Epithelial cell of proximal tubule (primary cell): ENCODE results near the gene APOL6. TPM values are rescaled to one million over a fixed set of nuclear protein-coding genes. Genes with fewer than 3 reads are reported as not detected.

Source experiments
- DNase-seq: peaks from one replicate; pipeline ENCODE4 v3.0.0-alpha.2; 2011; ENCODE audit warnings: low read depth
- H3K4me3 ChIP-seq: 2 replicates; pipeline ENCODE4 v1.5.1; 2011; ENCODE audit warnings: low read depth, mild to moderate bottlenecking, low read length
- total RNA-seq: library from RNA; depleted of rRNA; stranded (reverse); fragments of >200 nt; gene quantifications from 2 replicates; pipeline ENCODE4 v1.2.3, GENCODE V29; 2015
- TF ChIP-seq, protein P1 (sequence below): conservative IDR thresholded peaks from 2 replicates; pipeline ENCODE4 v1.5.1; 2012; ENCODE audit warnings: low read depth, mild to moderate bottlenecking, low read length

Gene APOL6
- total RNA-seq, 1 donor from 2014 or later = 6.5 TPM

DNA sequence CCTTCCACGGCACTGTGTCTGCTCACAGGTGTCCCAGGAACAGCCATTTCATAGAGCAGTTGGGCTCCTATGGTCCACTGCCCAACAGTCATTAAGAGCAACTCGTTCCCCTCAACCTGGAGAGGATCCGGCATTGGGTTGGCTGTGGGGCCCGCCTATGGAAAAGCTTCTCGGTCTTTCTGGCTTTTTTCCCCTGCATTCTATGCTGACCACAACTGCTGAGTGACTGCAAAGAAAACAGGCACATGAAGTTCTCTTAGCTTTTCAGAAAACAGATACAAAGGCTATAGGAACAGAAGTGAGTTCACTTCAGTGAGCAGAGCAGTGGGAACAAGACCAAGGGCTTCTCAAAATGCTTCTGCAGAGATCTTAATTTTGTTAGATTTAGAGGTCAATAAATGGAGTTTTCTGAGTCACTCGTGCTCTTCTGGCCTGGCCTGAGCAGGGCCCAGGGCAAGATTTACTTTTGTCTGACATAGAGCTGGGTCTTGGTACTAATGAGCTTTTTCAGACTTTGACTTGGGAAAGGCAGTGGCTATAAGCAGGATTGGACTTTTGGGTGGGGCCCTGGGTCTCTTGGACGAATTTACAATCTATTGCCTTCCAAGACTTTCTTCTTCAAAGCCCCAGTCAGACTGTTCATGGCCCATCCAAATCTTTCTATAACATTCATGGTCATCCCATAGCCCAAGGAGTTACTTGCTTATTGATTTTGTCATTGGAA is 55.8 kb downstream of the APOL6 start:
- no peak for DNase-seq
- no peak overlapping the region for H3K4me3 ChIP-seq
- TF ChIP-seq, protein P1, sequence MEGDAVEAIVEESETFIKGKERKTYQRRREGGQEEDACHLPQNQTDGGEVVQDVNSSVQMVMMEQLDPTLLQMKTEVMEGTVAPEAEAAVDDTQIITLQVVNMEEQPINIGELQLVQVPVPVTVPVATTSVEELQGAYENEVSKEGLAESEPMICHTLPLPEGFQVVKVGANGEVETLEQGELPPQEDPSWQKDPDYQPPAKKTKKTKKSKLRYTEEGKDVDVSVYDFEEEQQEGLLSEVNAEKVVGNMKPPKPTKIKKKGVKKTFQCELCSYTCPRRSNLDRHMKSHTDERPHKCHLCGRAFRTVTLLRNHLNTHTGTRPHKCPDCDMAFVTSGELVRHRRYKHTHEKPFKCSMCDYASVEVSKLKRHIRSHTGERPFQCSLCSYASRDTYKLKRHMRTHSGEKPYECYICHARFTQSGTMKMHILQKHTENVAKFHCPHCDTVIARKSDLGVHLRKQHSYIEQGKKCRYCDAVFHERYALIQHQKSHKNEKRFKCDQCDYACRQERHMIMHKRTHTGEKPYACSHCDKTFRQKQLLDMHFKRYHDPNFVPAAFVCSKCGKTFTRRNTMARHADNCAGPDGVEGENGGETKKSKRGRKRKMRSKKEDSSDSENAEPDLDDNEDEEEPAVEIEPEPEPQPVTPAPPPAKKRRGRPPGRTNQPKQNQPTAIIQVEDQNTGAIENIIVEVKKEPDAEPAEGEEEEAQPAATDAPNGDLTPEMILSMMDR = no peak

DNA sequence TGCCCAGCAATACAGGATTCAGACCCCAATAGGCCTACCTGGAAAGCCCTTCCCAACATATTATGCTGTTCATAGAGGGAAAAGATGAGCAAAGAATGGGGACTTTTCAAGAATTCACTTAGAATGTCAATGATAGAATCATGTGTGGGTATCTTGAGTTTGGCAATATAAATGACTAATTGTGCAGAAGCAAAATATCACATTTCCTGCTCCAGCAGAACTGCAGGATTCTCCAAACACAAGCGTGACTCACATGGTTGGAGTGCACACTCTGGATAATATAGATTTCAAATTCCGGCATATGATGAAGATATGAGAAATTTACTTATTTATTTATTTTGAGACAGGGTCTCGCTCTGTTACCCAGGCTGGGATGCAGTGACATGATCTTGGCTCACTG is 56.9 kb downstream of the APOL6 start:
- DNase-seq = no peak
- no peak overlapping the region for H3K4me3 ChIP-seq
- TF ChIP-seq, protein P1 = no peak

GRCh38 chr22:35708453-35708852 is 60.2 kb downstream of the APOL6 start:
- TF ChIP-seq, protein P1 = no peak

DNA sequence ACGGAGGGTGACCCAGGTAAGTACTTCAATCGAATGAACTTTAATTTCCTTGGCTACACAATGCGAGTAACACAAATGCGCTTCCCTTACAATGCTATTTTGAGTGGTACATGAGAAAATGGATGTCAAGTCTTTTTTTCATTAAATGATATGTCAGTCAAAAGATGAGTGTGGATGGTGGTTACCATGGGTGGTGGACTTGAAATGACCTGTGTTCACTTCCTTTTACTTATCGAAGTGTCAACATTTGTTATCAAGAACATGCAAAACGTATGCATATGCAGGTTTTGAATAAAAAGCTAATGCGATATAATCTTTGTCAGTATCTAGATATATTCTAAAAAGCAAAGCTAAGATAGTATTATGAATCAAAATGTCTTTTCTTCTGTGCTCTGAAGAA is 60.7 kb downstream of the APOL6 start:
- no peak for DNase-seq
- TF ChIP-seq, protein P1 = no peak
- H3K4me3 ChIP-seq = no peak overlapping the region

More at GRCh38 chr22:35708453-35708852, 60.2 kb downstream of the APOL6 start:
- DNase-seq = no peak
- no peak overlapping the region for H3K4me3 ChIP-seq

DNA sequence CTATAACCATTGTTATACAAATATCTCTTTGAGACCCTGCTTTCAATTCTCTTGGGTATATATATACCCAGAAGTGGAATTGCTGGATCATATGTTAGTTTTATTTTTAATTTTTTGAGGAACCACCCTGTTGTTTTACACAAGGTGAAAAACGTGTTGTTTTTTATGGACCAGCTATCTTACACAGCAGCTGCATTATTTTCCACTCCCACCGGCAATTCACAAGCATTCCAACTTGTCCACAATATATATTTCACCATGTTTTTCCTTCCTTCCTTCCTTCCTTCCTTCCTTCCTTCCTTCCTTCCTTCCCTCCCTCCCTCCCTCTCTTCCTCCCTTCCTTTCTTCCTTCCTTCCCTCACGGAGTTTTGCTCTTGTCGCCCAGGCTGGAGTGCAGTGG is 63.1 kb downstream of the APOL6 start:
- TF ChIP-seq, protein P1 = no peak
- DNase-seq = no peak
- no peak overlapping the region for H3K4me3 ChIP-seq

DNA sequence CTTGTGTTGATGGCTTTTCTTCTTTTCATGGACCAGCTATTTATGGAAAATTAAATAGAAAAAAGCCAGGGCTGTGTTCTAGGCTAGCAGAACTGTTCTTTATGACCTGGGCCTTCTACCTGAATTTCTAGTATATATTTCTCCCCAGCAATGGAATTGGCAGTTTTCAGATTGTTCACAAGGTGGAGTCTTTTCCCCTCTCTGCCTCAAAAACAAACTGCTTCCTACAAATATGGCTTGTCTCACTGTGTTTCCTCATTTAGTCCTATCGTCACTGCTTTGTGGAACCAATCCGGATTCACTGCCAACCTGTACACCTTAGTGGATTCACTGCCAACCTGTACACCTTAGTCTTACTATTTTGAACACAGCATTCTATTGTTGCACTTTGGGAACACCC is 64.4 kb downstream of the APOL6 start:
- DNase-seq = no peak
- no peak overlapping the region for H3K4me3 ChIP-seq
- TF ChIP-seq, protein P1 = no peak

DNA sequence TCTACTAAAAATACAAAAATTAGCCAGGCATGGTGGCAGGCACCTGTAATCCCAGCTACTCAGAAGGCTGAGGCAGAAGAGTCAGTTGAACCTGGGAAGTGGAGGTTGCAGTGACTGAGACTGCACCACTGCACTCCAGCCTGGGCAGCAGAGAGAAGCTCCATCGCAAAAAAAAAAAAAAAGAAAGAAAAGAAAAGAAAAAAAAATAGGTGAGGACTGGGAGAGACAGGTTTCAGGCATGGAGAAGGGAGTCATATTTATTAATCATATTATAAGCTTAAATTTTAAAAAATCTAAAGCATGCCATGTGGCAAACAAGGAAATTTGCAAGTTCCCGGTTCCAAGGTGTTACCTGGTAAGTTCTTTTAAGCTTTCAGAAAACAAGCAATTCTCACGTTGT is 69.3 kb downstream of the APOL6 start, which contains the start of gene APOL5:
APOL5 (plus strand) TSS at position 301 of the 400 bp plus-strand sequence; CDS start at position 301, 0 bp downstream.
- no peak for DNase-seq
- TF ChIP-seq, protein P1 = no peak
- no peak within 1 kb of the TSS for H3K4me3 ChIP-seq
